ENCODE data around the gene TRPM2.
A peak's percentile ranks its signal among the peaks of the same experiment; 100 is the strongest.

The TRPM2 gene

GRCh38 chr21:44462086-44462833 lies 108.8 kb downstream of the TRPM2 start:
- DNase-seq (ENCODE audit: low read depth, low spot score), result no peak

GRCh38 chr21:44462834-44463200 lies 109.4 kb downstream of the TRPM2 start:
- DNase-seq (ENCODE audit: low read depth, low spot score), result no peak

- no peak for DNase-seq (ENCODE audit: low read depth, low spot score)
Measured at GRCh38 chr21:44463724-44464123, 110.3 kb downstream of the TRPM2 start.

- no peak for DNase-seq (ENCODE audit: low read depth, low spot score)
Measured at GRCh38 chr21:44464351-44464750, 110.9 kb downstream of the TRPM2 start.

GRCh38 chr21:44466351-44466954 lies 113.0 kb downstream of the TRPM2 start:
- DNase-seq (ENCODE audit: low read depth, low spot score), result no peak

GRCh38 chr21:44466996-44467858 lies 113.8 kb downstream of the TRPM2 start:
- DNase-seq (ENCODE audit: low read depth, low spot score), result no peak

GRCh38 chr21:44467859-44468195 lies 114.4 kb downstream of the TRPM2 start:
- DNase-seq (ENCODE audit: low read depth, low spot score), result no peak

- DNase-seq (ENCODE audit: low read depth, low spot score), result no peak
Measured at GRCh38 chr21:44471341-44471740, 117.9 kb downstream of the TRPM2 start.

GRCh38 chr21:44471996-44472395 lies 118.6 kb downstream of the TRPM2 start:
- no peak for DNase-seq (ENCODE audit: low read depth, low spot score)

GRCh38 chr21:44473915-44474555 lies 120.6 kb downstream of the TRPM2 start:
- DNase-seq (ENCODE audit: low read depth, low spot score), result no peak

- DNase-seq (ENCODE audit: low read depth, low spot score), result no peak
Measured at GRCh38 chr21:44475266-44475845, 121.9 kb downstream of the TRPM2 start.

- DNase-seq (ENCODE audit: low read depth, low spot score), result peak; percentile 75
Measured at GRCh38 chr21:44477131-44477530, 123.7 kb downstream of the TRPM2 start.

- DNase-seq (ENCODE audit: low read depth, low spot score), result no peak
Measured at GRCh38 chr21:44477712-44478111, 124.3 kb downstream of the TRPM2 start.

- no peak for DNase-seq (ENCODE audit: low read depth, low spot score)
Measured at GRCh38 chr21:44478124-44478800, 124.8 kb downstream of the TRPM2 start.

GRCh38 chr21:44478801-44479167 lies 125.4 kb downstream of the TRPM2 start:
- DNase-seq (ENCODE audit: low read depth, low spot score), result no peak

- DNase-seq (ENCODE audit: low read depth, low spot score), result peak; percentile 67
Measured at GRCh38 chr21:44479556-44480199, 126.3 kb downstream of the TRPM2 start.

- DNase-seq (ENCODE audit: low read depth, low spot score), result no peak
Measured at GRCh38 chr21:44480200-44481053, 127.0 kb downstream of the TRPM2 start.

GRCh38 chr21:44482581-44483287 lies 129.3 kb downstream of the TRPM2 start:
- DNase-seq (ENCODE audit: low read depth, low spot score), result peak; percentile 62
